HCT116 (cell line): ENCODE data around the gene ATP12A.

Experiments
- EZH2 ChIP-seq: fragments of 200-600 bp; sonication (generic); IDR thresholded peaks from 2 replicates; pipeline ENCODE4 v1.6.1; 2017; ENCODE audit warnings: antibody characterized with exemption, mixed run types
- TF ChIP-seq, protein P1 (sequence below), 3 experiments: fragments of 200-600 bp in 1 of 3; sonication (generic) in 1 of 3; IDR thresholded peaks in 2 of 3; conservative IDR thresholded peaks in 1 of 3; 2 replicates each; pipeline ENCODE4 v1.5.1; 2012 to 2017; ENCODE audit warnings: low read depth in 2 of 3, low read length in 2 of 3, antibody characterized with exemption in 1 of 3, borderline replicate concordance in 1 of 3, control low read depth in 1 of 3, mild to moderate bottlenecking in 1 of 3, mixed read lengths in 1 of 3, mixed run types in 1 of 3, moderate library complexity in 1 of 3; ENCODE audit not compliant: insufficient read depth in 1 of 3

- no peak for TF ChIP-seq EZH2
- TF ChIP-seq, protein P1, sequence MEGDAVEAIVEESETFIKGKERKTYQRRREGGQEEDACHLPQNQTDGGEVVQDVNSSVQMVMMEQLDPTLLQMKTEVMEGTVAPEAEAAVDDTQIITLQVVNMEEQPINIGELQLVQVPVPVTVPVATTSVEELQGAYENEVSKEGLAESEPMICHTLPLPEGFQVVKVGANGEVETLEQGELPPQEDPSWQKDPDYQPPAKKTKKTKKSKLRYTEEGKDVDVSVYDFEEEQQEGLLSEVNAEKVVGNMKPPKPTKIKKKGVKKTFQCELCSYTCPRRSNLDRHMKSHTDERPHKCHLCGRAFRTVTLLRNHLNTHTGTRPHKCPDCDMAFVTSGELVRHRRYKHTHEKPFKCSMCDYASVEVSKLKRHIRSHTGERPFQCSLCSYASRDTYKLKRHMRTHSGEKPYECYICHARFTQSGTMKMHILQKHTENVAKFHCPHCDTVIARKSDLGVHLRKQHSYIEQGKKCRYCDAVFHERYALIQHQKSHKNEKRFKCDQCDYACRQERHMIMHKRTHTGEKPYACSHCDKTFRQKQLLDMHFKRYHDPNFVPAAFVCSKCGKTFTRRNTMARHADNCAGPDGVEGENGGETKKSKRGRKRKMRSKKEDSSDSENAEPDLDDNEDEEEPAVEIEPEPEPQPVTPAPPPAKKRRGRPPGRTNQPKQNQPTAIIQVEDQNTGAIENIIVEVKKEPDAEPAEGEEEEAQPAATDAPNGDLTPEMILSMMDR (IDR thresholded peaks at IDR 0.05 in 2 of 3, conservative IDR thresholded peaks at IDR 0.05 in 1 of 3; ENCODE audit: borderline replicate concordance in 1 of 3, insufficient read depth in 1 of 3, low read depth in 2 of 3, low read length in 2 of 3), result no peak
These were observed 2.1 kb downstream of the ATP12A start for GRCh38 chr13:24682353-24682752.
